HG02588 (cell line): ENCODE data around the gene ALDH8A1.
A peak's percentile ranks its signal among the peaks of the same experiment; 100 is the strongest.
"Not testable (repeated sequence)": the region's sequence is repeated elsewhere in the genome, so short reads cannot be mapped to it uniquely, and the experiment has no call there.

ENCODE experiments used
- ATAC-seq: cut with Tn5 transposase; IDR thresholded peaks from one replicate; pipeline ENCODE4 v1.9.1; 2021; ENCODE audit warnings: mild to moderate bottlenecking, moderate library complexity; ENCODE audit not compliant: unreplicated experiment

ALDH8A1 gene

DNA sequence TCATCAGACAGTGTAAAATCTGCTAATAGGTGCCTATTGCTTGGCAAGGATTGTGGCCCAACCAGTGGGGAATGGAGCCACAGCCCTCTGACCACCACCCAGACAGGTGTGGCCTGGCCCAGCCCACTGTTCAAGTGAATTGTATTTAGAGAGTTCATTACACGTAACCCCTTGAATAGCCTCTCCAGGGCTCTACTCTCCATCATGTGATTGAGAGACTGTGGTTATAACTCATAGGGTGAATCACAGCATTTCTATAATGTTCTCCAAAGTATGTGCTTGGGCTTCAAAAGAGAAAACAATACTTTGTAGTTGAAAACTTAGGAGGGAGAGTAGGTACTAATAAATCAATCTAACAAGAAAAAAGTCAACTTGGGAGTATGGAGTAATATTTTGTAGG, 38.4 kb downstream of the ALDH8A1 start:
- no peak for ATAC-seq

DNA sequence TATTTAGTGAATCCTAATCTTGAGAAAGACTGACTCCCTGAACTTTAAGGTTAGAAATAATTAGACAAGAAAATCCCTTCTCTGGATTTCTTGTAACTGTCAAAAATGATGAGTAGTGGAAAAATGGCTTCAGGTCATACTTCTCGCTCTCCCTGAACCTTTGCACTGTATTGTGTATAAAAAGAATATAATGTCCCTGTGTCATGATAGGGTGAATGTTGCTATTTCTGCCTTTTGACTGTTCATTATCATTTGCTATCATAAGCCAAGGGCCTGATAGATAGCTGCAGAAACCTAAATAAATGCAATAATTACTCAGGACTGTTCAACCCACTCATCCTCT, 39.3 kb downstream of the ALDH8A1 start:
- no peak for ATAC-seq

DNA sequence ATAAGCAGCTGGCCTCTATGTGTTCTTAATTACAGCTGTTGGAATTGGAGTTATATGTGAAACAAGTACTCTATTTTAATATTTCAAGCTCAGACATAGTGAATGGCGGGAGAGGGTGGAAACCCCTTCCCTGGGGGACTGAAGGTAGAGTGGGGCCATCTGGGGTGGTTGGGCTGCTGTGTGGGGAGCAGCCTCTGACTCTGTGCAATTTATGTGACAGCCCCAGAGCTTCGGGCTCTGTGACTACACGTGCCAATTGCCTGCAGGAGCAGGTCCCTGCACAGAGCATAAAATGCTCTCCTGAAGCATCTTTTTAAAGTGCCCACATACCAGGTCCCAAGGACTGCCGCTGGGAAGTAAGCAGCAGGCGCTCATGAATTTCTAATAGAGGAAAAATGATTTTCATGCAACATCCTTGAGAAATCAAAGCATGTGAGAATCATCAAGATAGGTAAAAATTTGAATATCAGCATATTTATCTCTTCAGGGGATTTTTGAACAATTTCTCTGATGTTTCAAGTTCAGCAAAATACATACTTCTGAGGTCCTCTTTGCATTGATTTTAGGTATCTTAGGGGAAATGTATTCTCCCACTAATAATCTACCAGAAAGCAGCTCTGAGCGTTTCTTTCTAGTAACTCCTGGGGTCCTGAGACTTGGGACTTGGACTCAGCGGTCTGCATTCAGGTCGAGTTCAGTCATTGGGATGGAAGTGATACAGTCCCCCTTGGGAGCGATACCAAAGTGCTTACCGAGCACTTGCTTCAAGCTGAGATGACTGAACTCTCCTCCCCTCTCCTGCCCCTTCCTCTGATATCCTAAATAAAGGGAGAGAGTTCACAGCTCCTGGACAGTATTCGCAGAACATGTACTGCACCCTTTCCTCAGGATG, 40.0 kb downstream of the ALDH8A1 start:
- ATAC-seq: no peak

DNA sequence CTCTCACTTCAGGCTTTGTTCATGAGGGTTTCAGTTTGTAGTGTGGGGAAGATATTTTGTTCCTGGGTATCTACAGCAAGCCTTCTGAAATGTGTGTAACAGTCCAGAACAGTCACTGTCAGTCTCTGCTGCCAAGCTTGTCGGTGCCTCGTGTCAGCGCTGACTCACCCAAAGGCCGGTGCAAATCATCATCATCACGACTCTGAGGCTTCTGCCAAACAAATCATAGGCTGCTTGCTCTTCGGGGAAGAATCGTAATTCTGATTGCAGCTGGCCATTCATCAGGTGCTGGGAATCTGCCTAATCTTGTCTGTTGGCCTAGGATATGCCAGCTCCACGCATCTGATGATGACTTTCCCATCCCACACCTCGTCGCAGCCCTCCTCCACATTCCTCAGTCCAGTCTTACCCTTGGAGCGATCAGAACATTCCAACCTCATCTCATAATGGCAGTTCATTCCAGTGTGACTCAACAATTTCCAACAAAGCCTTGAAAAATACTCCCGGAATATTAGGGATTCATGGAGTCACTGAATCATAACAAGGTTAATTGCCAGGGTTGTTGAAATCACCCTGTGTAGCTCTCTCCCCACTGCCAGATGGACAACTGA, 40.9 kb downstream of the ALDH8A1 start:
- no peak for ATAC-seq

DNA sequence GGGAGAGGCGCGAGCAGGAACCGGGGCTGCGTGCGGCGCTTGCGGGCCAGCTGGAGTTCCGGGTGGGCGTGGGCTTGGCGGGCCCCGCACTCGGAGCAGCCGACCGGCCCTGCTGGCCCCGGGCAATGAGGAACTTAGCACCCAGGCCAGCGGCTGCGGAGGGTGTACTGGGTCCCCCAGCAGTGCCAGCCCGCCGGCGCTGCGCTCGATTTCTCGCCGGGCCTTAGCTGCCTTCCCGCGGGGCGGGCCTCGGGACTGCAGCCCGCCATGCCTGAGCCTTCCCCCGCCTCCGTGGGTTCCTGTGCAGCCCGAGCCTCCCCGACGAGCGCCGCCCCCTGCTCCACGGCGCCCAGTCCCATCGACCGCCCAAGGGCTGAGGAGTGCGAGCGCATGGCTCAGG, 45.2 kb downstream of the ALDH8A1 start:
- not testable (repeated sequence) for ATAC-seq

DNA sequence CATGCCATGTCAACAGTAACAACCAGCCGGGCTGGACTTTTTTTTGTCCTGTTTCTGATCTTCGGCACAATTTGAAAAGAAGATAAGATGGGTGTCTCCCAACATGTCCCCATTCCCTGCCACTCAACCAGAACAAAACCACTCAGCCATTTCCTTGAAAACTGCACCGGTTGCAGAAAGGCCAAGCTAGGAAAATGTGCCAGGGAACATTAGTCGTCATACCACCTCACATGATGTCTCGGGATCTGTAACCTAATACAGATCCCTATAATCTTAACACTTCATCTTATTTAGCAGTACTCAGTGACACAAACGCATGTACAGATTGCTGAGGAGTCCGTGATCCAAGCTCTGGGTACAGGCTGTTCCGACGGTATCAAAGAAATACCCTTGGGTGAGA, 46.5 kb downstream of the ALDH8A1 start:
- ATAC-seq: no peak

DNA sequence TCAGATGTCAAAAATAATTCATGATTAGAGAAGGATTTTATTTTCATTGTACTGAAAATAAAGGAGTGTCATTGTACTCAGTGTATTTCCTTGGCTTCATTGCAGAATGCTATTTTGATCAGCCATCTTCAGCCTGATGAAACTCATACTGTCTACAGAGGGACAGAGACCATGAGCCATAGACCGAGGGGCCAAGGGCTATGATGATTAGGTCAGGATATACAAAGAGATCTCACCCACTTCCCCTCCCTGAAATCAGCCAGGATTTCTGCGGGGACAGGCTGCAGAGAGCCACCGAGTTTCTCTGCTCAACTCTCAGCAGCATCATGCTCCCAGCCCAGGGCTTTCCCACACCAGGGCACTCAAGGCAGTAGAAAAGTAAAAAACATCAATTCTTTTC, 47.0 kb downstream of the ALDH8A1 start:
- no peak for ATAC-seq

DNA sequence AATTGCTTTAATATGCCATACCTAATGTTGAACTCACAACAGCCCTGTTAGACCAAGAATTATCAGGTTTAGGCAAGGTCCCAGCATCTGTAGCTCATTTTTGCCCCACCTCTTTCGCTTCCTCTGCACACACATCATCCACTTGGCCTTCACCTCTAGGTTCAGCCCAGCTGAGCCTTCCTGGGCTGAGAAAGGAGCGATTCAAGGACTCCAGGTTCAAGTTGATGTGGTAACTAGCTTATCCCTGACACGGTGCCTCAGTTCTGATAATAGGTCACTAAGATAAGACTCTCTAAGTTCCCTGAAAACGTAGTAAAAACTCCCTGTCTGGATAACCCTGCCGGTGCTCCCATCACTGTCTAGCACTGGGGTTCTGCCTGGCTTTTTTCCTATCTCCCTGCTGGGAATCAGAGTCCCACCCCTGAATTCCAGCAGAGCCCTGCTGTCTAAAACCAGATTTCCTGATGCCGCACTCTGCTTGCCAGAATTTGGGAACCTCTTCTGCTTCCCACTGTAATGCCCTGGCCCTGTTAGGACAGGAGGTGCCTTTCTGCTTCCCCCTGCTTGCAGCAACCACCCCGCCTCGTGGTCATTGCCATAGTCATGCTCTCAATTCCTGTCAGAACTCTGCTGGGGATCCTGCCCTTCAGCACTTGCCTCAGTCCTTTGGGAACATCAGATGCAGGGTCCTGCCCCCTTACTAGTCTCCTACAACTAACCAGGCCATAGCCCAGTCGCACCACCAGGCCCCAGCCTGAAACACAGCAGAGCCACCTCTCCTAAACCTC, 47.6 kb downstream of the ALDH8A1 start:
- ATAC-seq: no peak

DNA sequence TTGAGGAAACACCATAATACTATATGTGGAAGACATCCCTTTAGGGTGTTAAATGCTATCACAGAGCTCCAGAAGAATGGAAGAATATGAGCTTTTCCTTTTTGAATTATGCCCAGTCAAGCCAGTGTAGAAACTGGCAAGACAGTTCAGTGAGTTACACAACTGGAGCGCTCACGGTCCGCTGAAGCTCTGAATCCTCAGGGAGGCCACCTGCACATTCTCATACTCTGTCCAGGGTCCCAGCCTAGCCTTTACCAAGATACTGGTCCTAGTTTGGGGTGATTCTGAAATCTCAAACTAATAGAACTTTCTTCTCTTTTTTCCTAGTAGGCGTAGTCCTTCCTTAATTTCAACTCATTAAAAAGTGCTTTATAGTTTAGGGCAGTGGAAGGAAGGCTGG, 51.3 kb downstream of the ALDH8A1 start:
- ATAC-seq: no peak

DNA sequence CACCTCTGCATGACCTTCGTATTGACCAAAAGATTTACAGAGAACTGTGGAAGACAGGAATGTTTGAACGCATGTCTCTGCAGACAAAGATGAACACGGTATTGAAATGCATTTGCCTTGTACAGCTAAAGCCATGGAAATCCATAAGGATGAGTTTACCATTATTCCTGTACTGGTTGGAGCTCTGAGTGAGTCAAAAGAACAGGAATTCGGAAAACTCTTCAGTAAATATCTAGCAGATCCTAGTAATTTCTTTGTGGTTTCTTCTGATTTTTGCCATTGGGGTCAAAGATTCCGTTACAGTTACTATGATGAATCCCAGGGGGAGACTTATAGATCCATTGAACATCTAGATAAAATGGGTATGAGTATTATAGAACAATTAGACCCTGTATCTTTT, 51.7 kb downstream of the ALDH8A1 start:
- ATAC-seq: not testable (repeated sequence)

DNA sequence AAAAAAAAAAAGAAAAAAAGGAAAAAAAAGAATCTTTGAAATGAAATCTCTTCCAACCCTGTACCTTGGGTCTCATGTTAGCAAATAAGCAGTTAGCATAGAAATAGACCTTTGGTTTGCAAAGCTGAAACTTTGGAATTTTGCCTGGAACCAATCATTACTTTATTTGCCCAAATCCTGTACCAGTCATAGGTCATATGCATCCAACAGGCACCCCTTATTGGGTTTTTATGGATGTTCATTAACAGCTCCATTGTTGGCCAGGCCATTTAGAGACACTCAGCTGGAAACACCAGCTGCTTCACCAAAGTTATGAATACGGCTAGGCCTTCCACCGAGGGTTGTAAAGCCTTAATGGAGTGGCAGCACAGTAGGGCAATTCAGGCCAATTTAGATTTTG, 53.0 kb downstream of the ALDH8A1 start:
- ATAC-seq: no peak

DNA sequence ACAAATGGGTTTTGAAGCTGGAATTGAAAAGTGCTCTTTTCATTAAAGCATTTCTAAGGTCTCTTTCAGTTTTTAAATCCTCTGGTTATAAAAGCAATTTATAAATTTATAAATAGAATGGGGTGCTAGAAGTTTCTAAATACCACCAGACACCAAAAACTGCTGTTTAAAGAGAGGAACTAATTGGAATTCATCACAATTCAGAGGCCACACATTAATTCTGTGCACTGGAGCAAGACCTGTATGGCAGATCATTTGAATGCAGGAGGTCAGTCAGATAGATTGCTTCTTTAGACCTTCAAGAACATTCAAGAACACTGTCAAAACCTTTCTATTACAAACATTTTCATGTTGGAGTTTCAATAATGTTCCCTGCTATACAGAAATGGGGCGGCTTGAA, 55.1 kb downstream of the ALDH8A1 start:
- no peak for ATAC-seq

DNA sequence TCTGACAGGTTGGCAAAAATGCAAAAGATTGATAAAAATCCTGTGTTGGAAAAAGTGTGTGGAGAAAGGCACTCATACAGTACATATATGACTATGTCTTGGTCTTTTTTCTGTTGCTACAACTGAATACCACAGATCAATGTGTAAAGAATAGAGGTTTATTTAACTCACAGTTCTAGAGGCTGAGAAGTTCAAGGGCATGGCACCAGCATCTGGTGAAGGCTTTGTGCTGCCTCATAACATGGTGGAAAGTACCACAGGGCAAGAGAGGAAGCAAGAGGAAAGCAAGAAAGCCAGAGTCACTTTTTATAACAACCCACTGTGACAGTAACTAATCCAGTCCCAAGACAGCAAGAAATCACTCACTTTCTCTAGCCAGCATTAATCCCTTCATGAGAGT, 57.5 kb downstream of the ALDH8A1 start:
- ATAC-seq: no peak

DNA sequence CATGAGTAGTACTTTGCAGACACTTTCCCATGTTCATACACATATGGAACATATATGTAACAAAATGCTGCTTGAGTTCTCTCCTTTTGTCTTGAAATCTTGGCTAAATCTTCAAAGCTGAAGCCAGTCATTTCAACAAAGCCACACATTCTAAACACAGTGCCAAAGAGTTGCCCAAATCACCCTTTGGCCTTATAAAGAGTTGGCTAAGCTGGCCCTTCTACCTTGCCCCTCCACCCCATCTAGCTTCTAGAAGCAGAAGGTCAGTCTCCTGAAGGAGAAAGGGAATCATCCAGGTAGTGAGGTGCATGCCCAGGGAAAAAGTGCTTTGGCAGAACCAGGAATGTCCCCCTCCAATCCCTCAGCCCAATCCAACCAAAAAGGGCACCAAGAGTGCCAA, 58.3 kb downstream of the ALDH8A1 start:
- no peak for ATAC-seq

DNA sequence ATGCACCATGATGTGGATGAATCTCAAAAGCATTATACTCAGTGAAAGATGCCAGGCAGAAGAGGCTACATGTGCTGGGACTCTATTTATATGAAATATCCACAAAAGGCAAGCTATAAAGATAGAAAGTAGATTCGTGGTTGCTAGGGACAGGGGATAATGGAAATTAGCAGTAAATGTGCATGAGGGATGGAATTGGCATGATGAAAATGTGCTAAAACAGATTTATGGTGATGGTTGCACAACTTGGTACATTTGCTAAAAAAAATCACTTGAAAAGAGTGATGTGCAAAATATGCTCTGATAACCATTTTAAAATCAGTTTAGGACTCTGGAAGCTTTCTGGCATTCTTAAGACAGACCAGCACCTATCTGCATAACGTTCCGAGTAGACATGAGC, 61.6 kb downstream of the ALDH8A1 start:
- ATAC-seq: no peak

DNA sequence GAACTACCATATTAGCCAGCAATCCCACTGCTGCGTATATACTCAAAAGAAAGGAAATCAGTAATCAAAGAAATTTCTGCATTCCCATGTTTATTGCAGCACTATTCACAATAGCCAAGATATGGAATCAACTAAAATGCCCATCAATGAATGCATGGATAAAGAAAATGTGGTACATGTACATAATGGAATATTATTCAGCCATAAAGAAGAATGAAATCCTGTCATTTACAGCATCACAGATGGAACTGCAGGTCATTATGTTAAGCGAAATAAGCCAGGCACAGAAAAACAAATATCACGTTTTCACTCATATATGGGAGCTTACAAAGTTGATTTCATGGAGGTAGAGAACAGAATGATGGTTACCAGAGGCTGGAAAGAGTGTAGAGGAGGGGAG, 65.1 kb downstream of the ALDH8A1 start:
- ATAC-seq: no peak

DNA sequence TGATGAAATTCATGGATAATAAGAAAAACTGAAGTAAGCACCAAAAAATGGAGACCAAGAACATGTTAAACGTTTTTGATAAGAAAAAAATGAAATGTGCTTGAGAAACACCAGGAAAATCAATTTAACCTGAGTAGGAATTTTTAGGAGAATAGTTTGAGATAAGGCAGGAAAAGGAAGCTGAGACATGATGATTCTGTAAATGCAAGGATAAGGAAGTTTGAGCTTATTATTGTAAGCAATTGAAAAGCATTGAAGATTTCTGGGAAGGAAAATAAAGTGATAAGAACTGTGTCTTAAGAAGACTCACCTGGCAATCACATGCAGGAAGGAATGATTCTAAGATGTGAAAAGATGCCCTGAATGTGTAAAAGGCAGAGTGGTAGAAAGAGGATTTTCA, 66.6 kb downstream of the ALDH8A1 start:
- ATAC-seq: no peak

DNA sequence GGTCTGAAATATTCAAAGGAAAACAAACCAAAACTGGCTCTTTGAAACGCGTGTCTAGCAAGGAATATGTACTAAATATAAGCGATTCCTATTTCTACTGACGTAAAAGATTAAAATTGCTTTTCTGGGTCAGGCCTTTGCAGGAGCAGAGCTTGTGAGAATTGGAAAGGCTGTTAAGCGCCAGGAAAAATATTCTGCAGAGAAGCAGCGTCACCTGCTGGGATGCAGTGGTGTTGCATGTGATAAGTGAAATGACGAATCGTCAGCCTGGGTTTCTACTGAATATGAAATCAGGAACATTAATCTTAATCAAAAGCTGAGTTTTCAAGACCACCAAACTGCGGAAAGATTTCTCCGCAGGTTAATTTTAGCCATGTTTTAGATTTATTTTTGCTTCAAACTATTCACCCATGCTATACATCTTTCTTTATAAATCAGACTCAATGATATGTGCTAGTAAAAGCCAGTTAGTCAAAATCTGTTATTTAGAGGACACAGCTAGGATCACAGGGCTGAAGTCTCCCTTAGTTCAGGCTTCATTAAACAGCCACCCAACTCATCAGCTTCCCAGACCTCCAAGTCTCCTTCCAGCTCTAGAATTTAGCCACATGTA, 67.4 kb downstream of the ALDH8A1 start:
- ATAC-seq: peak; percentile 54

DNA sequence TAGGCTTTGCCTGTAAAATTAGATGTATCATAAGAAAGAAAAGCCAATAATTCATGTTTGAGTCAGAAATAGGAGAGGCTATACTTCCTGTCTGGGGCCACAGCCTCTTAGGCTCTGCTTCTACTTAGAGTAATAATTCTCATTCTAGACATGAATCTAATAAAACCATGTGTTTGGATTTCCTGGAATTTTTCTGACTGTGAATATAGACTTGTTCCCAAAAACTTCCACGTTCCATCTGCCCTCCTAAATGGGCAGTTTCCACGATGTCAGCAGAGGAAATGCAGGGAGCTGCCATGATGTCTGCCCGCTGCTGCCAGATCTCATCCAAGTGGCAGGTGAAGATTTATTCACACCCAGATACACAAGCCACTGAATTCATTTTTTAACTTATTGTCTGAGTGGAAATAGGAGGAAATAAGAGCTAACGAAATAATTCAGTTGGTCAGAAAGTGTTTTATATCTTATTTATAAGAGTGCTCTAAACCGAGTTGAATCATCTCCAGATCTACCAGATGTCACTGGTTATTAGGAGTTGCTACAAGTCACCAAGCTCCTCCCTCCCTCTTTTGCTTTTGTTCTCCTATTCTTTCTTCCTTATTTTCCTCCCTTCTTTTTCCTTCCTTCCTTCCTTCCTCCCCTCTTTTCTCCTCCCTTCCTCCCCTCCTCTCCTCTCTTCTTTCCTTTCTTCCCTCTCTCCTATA, 69.3 kb downstream of the ALDH8A1 start:
- ATAC-seq: no peak

DNA sequence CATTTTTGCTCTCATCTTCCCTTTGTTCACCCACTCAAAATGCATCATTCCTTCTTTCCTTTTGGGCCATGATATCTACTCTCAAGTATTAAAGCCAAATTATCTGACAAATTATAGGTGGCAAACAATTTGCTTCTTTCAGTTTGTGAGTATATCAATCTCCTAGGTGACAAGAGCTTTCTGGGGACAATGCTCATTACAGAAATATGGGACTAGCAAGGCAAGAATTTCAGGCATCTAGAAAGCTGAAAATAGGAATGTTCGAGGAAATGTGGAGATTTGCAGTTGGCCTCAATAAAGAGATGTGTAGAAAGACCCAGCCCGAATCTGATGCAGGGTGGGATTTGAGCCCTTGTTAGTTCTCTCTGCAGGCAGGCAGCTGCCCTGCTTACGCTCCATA, 71.8 kb downstream of the ALDH8A1 start:
- ATAC-seq: no peak

DNA sequence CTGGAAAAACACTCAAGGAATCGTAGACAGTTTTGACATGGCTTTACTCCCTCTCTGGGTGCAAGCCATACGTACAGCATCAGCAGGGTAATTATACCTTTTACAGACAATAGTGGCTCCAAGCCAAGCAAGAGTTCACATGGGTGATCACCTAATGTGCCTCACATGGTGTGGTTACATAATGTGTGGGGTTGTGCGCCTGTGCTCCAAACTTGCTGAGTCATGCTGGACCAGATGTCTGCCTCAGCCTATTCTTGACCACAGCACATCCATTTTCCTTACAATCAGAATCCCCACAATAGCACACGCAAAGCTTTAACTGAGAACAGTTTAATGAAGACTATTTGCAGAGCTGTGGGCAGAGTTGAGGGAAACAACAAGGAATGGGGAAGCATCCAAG, 74.5 kb downstream of the ALDH8A1 start:
- no peak for ATAC-seq
